SK-N-MC (cell line): ENCODE results near the gene NCKAP5.

Experiments
- FOXP2 ChIP-seq: optimal IDR thresholded peaks from 2 replicates; pipeline ENCODE3; 2011; ENCODE audit warnings: mild to moderate bottlenecking, moderate library complexity; ENCODE audit not compliant: insufficient read depth; ENCODE audit errors: extremely low read length, control extremely low read depth
- POLR2AphosphoS5 ChIP-seq: IDR thresholded peaks from 2 replicates; pipeline ENCODE4 v1.6.1; 2012; ENCODE audit warnings: mild to moderate bottlenecking, low read depth, low read length, borderline replicate concordance

- TF ChIP-seq POLR2AphosphoS5 = no peak
- TF ChIP-seq FOXP2 = no peak
These were observed 295.2 kb downstream of the NCKAP5 start for GRCh38 chr2:133273031-133273430.
